ENCODE data around the gene TAOK3.
"Not testable (repeated sequence)": the region's sequence is repeated elsewhere in the genome, so short reads cannot be mapped to it uniquely, and the experiment has no call there.

Gene TAOK3

DNA sequence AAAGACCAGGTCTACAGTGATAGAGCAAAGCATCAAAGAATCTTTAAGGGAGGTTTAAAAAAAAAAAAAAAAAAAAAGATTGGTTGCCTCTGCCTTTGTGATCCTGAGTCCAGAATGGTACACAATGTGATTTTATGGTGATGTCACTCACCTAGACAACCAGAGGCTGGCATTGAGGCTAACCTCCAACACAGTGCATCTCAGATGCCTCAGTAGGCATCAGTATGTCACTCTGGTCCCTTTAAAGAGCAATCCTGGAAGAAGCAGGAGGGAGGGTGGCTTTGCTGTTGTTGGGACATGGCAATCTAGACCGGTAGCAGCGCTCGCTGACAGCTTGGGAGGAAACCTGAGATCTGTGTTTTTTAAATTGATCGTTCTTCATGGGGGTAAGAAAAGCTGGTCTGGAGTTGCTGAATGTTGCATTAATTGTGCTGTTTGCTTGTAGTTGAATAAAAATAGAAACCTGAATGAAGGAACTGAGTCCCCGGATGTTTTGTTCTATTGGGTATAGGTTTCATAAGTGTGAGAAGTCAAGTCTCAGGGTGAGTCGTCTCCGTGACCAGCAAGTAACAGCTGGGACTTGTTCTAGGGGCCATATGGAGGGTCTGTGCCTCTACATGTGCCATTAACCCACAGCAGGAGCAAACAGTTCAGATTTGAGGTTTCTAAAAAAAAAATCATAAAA is 227.5 kb downstream of the TAOK3 start:
- no peak overlapping the region for H3K4me3 ChIP-seq (ENCODE audit: low read length)
- no peak overlapping the region for H3K9ac ChIP-seq (ENCODE audit: low read length)
- H3K4me1 ChIP-seq (ENCODE audit: control insufficient read depth, low read depth, low read length) = no peaks in the 10 kb centered on the region
- peaks cover 67% of the 10 kb centered on the region for H3K36me3 ChIP-seq (ENCODE audit: control insufficient read depth, low read depth, low read length)
- no peak overlapping the region for H3K27ac ChIP-seq (ENCODE audit: low read length)
- no peaks in the 10 kb centered on the region for H3K27me3 ChIP-seq (ENCODE audit: control insufficient read depth, insufficient read depth, low read length)
- no peaks in the 10 kb centered on the region for H3K9me3 ChIP-seq (ENCODE audit: control insufficient read depth, low read depth, low read length)

DNA sequence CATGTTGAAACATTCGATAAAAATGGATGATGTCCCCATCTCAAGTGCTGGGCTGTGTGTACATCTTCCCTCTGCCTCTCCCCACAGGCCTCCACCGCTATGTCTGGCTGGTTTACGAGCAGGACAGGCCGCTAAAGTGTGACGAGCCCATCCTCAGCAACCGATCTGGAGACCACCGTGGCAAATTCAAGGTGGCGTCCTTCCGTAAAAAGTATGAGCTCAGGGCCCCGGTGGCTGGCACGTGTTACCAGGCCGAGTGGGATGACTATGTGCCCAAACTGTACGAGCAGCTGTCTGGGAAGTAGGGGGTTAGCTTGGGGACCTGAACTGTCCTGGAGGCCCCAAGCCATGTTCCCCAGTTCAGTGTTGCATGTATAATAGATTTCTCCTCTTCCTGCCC is 228.2 kb downstream of the TAOK3 start:
- Histone ChIP-seq H3K9me3 (ENCODE audit: control insufficient read depth, low read depth, low read length) (no peaks in the 10 kb centered on the region), H3K27ac (ENCODE audit: low read length) (no peak overlapping the region), H3K27me3 (ENCODE audit: control insufficient read depth, insufficient read depth, low read length) (no peaks in the 10 kb centered on the region), H3K9ac (ENCODE audit: low read length) (no peak overlapping the region), H3K36me3 (ENCODE audit: control insufficient read depth, low read depth, low read length) (peaks cover 75% of the 10 kb centered on the region), H3K4me3 (ENCODE audit: low read length) (no peak overlapping the region), H3K4me1 (ENCODE audit: control insufficient read depth, low read depth, low read length) (no peaks in the 10 kb centered on the region)

DNA sequence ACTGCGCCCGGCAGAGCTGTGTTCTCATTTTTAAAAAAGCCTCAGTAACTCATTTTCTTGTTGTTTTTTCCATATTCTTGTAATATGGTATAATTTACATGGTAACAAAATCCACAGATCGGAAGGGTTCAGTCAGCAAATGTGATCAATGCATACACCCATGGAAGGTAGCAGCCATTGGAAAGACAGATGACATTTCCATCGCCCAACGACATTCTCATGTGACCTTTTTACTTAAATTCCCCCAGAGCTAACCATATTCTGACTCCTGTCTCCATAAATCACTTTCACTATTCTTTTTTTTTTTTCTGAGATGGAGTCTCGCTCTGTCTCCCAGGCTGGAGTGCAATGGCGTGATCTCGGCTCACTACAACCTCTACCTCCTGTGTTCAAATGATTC is 231.9 kb downstream of the TAOK3 start:
- Histone ChIP-seq H3K27me3 (ENCODE audit: control insufficient read depth, insufficient read depth, low read length) (no peaks in the 10 kb centered on the region), H3K9me3 (ENCODE audit: control insufficient read depth, low read depth, low read length) (no peaks in the 10 kb centered on the region), H3K9ac (ENCODE audit: low read length) (no peak overlapping the region), H3K27ac (ENCODE audit: low read length) (no peak overlapping the region), H3K36me3 (ENCODE audit: control insufficient read depth, low read depth, low read length) (peaks cover 77% of the 10 kb centered on the region), H3K4me1 (ENCODE audit: control insufficient read depth, low read depth, low read length) (no peaks in the 10 kb centered on the region), H3K4me3 (ENCODE audit: low read length) (no peak overlapping the region)

DNA sequence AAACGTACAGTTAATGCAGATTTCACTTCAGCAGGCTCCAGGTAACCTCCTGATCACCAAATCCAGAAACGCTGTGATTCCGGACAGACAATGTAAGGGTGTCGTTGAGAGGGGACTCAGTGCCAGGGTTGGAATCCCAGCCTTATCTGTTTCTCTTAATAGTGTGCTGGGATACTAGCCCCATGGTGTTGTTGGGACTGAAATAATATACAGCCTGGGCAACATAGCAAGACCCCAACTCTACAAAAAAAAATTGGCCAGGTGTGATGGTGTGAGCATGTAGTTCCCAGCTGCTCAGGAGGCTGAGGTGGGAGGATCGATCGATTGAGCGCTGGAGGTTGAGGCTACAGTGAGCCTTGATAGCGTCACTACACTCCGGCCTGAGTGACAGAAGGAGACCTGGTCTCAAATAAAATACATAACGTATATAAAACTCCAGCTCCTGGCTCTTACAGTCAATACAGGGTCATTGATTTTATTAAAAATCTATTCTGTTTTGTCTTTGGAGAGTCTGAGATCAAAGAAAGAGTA is 235.5 kb downstream of the TAOK3 start:
- peak overlapping the region; percentile 47 for H3K27ac ChIP-seq (ENCODE audit: low read length)
- H3K4me1 ChIP-seq (ENCODE audit: control insufficient read depth, low read depth, low read length) = no peaks in the 10 kb centered on the region
- H3K9me3 ChIP-seq (ENCODE audit: control insufficient read depth, low read depth, low read length) = no peaks in the 10 kb centered on the region
- no peaks in the 10 kb centered on the region for H3K27me3 ChIP-seq (ENCODE audit: control insufficient read depth, insufficient read depth, low read length)
- peak overlapping the region; percentile 94 for H3K4me3 ChIP-seq (ENCODE audit: low read length)
- peak overlapping the region; percentile 96 for H3K9ac ChIP-seq (ENCODE audit: low read length)
- H3K36me3 ChIP-seq (ENCODE audit: control insufficient read depth, low read depth, low read length) = peaks cover 44% of the 10 kb centered on the region

DNA sequence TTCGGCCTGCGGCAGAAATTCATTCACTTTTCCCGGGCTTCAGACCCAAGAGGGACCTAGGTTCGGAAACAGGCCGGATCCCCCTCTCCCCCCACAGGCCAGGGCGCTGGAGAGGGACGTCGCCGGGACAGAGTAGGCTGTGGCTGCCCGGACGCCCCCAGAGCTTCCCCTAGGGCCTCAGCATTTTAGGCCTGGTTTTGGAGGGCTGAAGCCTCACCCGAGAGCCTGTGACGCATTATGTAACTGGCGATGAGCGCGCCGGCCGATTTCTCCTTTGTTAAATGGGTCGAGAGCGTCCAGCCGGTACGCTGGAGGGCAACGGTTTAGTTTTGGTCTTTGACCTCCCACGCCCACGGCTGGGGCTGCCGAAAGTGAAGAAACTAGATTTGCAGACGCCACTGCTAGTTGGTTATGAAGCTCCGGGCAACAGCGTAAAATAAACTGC is 236.1 kb downstream of the TAOK3 start:
- no peaks in the 10 kb centered on the region for H3K4me1 ChIP-seq (ENCODE audit: control insufficient read depth, low read depth, low read length)

DNA sequence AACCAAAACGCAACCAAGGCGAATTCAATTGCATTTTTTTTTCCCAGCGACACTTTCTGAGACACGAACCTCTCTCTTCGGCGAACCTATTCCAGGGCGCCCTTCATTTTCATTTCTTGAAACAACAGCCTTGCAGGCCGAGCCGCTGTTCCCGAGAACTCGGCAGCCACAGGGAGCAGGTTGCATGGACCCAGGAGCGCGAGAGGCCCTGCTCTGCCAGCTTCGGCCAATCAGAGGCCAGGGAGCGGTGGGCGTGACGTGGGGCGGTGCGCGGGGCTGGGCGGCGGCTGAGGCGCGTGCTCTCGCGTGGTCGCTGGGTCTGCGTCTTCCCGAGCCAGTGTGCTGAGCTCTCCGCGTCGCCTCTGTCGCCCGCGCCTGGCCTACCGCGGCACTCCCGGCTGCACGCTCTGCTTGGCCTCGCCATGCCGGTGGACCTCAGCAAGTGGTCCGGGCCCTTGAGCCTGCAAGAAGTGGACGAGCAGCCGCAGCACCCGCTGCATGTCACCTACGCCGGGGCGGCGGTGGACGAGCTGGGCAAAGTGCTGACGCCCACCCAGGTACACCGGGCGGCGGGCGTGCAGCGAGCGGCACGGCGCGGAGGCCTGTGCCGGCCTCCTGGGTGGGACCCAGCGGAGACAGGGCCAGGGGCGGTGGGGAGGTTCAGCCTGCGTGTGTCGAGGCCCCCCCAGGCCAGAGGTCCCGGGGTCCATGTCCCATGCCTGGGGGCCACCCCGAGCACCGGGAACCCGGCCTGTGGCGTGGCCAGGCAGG is 236.7 kb downstream of the TAOK3 start, which contains the start of gene PEBP1:
TSS of gene PEBP1 (plus strand) at position 337 of the 771 bp plus-strand sequence. CDS start at position 423, 86 bp downstream.
- H3K27me3 ChIP-seq (ENCODE audit: control insufficient read depth, insufficient read depth, low read length) = no peaks in the 10 kb centered on the region
- peak within 1 kb of the TSS; percentile 47 for H3K27ac ChIP-seq (ENCODE audit: low read length)
- H3K9ac ChIP-seq (ENCODE audit: low read length) = peak within 1 kb of the TSS; percentile 96
- no peaks in the 10 kb centered on the region for H3K4me1 ChIP-seq (ENCODE audit: control insufficient read depth, low read depth, low read length)
- H3K9me3 ChIP-seq (ENCODE audit: control insufficient read depth, low read depth, low read length) = no peaks in the 10 kb centered on the region
- peaks cover 33% of the 10 kb centered on the region for H3K36me3 ChIP-seq (ENCODE audit: control insufficient read depth, low read depth, low read length)
- H3K4me3 ChIP-seq (ENCODE audit: low read length) = peak within 1 kb of the TSS; percentile 94

More for the DNA sequence above, 236.1 kb downstream of the TAOK3 start:
- peak overlapping the region; percentile 47 for H3K27ac ChIP-seq (ENCODE audit: low read length)
- peak overlapping the region; percentile 96 for H3K9ac ChIP-seq (ENCODE audit: low read length)
- H3K36me3 ChIP-seq (ENCODE audit: control insufficient read depth, low read depth, low read length) = peaks cover 38% of the 10 kb centered on the region
- peak overlapping the region; percentile 94 for H3K4me3 ChIP-seq (ENCODE audit: low read length)
- H3K27me3 ChIP-seq (ENCODE audit: control insufficient read depth, insufficient read depth, low read length) = no peaks in the 10 kb centered on the region
- H3K9me3 ChIP-seq (ENCODE audit: control insufficient read depth, low read depth, low read length) = no peaks in the 10 kb centered on the region

DNA sequence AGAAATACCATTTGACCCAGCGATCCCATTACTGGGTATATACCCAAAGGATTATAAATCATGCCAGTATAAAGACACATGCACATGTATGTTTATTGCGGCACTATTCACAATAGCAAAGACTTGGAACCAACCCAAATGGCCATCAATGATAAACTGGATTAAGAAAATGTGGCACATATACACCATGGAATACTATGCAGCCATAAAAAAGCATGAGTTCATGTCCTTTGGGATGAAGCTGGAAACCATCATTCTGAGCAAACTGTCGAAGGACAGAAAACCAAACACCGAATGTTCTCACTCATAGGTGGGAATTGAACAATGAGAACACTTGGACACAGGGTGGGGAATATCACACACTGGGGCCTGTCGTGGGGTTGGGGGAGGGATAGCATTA is 243.3 kb downstream of the TAOK3 start:
- H3K9me3 ChIP-seq (ENCODE audit: control insufficient read depth, low read depth, low read length); H3K4me1 ChIP-seq (ENCODE audit: control insufficient read depth, low read depth, low read length); H3K27ac ChIP-seq (ENCODE audit: low read length); H3K27me3 ChIP-seq (ENCODE audit: control insufficient read depth, insufficient read depth, low read length); H3K36me3 ChIP-seq (ENCODE audit: control insufficient read depth, low read depth, low read length); H3K4me3 ChIP-seq (ENCODE audit: low read length); H3K9ac ChIP-seq (ENCODE audit: low read length): not testable (repeated sequence)

DNA sequence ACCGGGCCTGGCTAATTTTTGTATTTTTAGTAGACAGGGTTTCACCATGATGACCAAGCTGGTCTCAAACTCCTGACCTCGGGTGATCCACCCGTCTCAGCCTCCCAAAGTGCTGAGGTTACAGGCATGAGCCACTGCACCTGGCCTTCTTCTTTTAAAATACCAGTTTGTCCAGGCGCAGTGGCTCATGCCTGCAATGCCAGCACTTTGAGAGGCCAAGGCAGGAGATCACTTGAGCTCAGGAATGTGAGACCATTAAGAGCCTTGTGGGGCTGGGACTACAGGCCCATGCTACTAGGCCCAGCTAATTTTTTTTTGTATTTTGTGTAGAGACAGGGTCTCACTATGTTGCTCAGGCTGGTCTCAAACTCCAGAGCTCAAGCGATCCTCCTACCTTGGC is 244.8 kb downstream of the TAOK3 start:
- H3K27me3 ChIP-seq (ENCODE audit: control insufficient read depth, insufficient read depth, low read length) = no peaks in the 10 kb centered on the region
- H3K4me1 ChIP-seq (ENCODE audit: control insufficient read depth, low read depth, low read length) = no peaks in the 10 kb centered on the region
- H3K27ac ChIP-seq (ENCODE audit: low read length) = no peak overlapping the region
- H3K4me3 ChIP-seq (ENCODE audit: low read length) = no peak overlapping the region
- H3K9ac ChIP-seq (ENCODE audit: low read length) = no peak overlapping the region
- no peaks in the 10 kb centered on the region for H3K9me3 ChIP-seq (ENCODE audit: control insufficient read depth, low read depth, low read length)
- H3K36me3 ChIP-seq (ENCODE audit: control insufficient read depth, low read depth, low read length) = no peaks in the 10 kb centered on the region

DNA sequence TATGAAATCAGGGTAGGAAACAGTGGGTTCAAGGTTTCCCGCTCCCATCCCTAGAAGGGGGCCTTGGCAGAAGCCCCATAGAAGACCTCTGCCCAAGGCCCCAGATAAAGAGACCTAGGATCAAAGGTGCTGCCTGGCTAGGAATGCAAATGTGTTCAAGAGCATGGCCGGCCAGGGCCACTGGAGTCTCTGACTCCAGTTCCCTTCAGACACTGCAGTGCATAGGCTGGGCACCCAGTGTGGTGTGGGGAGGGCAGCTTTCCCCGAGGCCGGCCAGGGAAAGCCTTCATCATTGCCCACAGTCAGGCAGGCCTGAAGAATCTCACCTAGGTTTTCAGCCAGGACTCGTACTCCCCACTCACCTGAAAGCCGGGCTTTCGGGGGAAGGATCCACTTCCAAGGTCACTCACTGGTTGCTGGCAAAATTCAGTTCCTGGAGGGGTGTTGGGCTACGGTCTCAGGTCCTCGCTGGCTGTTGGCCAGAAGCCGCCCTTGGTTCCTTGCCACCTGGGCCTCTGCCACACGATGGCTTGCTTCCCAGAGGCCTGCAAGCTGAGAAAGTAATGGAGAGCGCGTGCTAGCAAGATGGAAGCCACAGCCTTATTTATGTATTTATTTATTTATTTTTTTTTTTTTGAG is 246.5 kb downstream of the TAOK3 start:
- Histone ChIP-seq H3K4me3 (ENCODE audit: low read length) (no peak overlapping the region), H3K27me3 (ENCODE audit: control insufficient read depth, insufficient read depth, low read length) (no peaks in the 10 kb centered on the region), H3K36me3 (ENCODE audit: control insufficient read depth, low read depth, low read length) (no peaks in the 10 kb centered on the region), H3K4me1 (ENCODE audit: control insufficient read depth, low read depth, low read length) (peaks cover 1% of the 10 kb centered on the region), H3K27ac (ENCODE audit: low read length) (no peak overlapping the region), H3K9ac (ENCODE audit: low read length) (no peak overlapping the region), H3K9me3 (ENCODE audit: control insufficient read depth, low read depth, low read length) (no peaks in the 10 kb centered on the region)

DNA sequence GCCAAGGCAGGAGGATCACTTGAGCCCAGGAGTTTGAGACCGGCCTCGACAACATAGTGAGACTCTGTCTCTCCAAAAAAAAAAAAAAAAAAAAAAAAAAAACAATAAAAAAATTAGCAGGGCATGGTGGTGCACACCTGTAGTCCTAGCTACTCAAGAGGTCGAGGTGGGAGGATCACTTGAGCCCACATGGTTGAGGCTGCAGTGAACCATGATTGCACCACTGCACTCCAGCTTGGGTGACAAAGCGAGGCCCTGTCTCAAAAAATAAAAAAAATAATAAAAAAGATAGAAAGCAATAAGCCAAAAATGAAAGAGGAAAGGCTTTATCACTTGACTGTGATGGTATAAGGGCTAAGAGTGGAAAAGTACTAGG is 247.0 kb downstream of the TAOK3 start:
- Histone ChIP-seq H3K4me1 (ENCODE audit: control insufficient read depth, low read depth, low read length) (peaks cover 4% of the 10 kb centered on the region), H3K9me3 (ENCODE audit: control insufficient read depth, low read depth, low read length) (no peaks in the 10 kb centered on the region), H3K9ac (ENCODE audit: low read length) (no peak overlapping the region), H3K27me3 (ENCODE audit: control insufficient read depth, insufficient read depth, low read length) (no peaks in the 10 kb centered on the region), H3K36me3 (ENCODE audit: control insufficient read depth, low read depth, low read length) (no peaks in the 10 kb centered on the region), H3K4me3 (ENCODE audit: low read length) (no peak overlapping the region), H3K27ac (ENCODE audit: low read length) (no peak overlapping the region)

DNA sequence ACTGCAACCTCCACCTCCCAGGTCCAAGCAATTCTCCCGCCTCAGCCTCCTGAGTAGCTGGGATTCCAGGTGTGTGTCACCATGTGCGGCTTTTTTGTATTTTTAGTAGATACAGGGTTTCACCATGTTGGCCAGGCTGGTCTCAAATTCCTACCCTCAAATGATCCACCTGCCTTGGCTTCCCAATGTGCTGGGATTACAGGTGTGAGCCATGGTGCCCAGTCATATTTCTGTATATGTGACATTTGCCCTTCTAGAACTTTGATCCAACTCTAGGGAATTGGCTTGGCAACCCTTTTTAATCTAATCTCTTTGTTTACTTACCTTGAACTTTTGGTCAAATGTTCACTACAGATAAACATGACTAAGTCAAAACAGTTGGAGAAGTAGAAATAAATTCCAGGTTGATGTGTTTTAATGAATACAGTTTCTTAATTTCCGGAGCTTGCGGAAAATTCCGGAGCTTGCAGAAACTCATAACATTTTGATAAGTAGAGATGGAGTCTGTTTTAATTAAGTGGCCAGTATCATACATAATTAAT is 248.3 kb downstream of the TAOK3 start:
- Histone ChIP-seq H3K36me3 (ENCODE audit: control insufficient read depth, low read depth, low read length) (no peaks in the 10 kb centered on the region), H3K9me3 (ENCODE audit: control insufficient read depth, low read depth, low read length) (no peaks in the 10 kb centered on the region), H3K4me3 (ENCODE audit: low read length) (no peak overlapping the region), H3K9ac (ENCODE audit: low read length) (no peak overlapping the region), H3K27ac (ENCODE audit: low read length) (no peak overlapping the region), H3K27me3 (ENCODE audit: control insufficient read depth, insufficient read depth, low read length) (no peaks in the 10 kb centered on the region), H3K4me1 (ENCODE audit: control insufficient read depth, low read depth, low read length) (peaks cover 9% of the 10 kb centered on the region)

Data from iPS-18a (cell line).